Suppressor macrophage treated with lipopolysaccharide for 1 hour (primary cell): Measurements from ENCODE around the gene ARMC12.

Experiments
- DNase-seq, 3 donors: peaks; one replicate each; pipeline ENCODE4 v3.0.0-alpha.2; 2020 to 2022

The ARMC12 gene

GRCh38 chr6:35736253-35736894, 458 bp upstream of the ARMC12 start:
- peak; percentile 80 to 88 (median 86) for DNase-seq

GRCh38 chr6:35737413-35738211, 780 bp downstream of the ARMC12 start:
- DNase-seq = peak; percentile 76 to 91 (median 87)

- DNase-seq = peak in 2 of 3 donors; percentile 27 to 42
Measured at GRCh38 chr6:35739645-35740524, 3.1 kb downstream of the ARMC12 start.

GRCh38 chr6:35742842-35743241, 6.0 kb downstream of the ARMC12 start:
- no peak for DNase-seq

GRCh38 chr6:35745509-35745908, 8.7 kb downstream of the ARMC12 start:
- peak in 1 of 3 donors; percentile 43 for DNase-seq

- no peak for DNase-seq
Measured at GRCh38 chr6:35746516-35746915, 9.7 kb downstream of the ARMC12 start.

- DNase-seq = no peak
Measured at GRCh38 chr6:35747877-35748276, 11.0 kb downstream of the ARMC12 start.

GRCh38 chr6:35750557-35750956, 13.7 kb downstream of the ARMC12 start:
- no peak for DNase-seq

GRCh38 chr6:35751594-35751993, 14.8 kb downstream of the ARMC12 start:
- DNase-seq = no peak

GRCh38 chr6:35752330-35752729, 15.5 kb downstream of the ARMC12 start:
- DNase-seq = no peak

GRCh38 chr6:35754452-35755277, 17.8 kb downstream of the ARMC12 start:
- no peak for DNase-seq

GRCh38 chr6:35755278-35755924, 18.6 kb downstream of the ARMC12 start:
- no peak for DNase-seq

- peak in 1 of 3 donors; percentile 35 for DNase-seq
Measured at GRCh38 chr6:35757456-35758123, 20.8 kb downstream of the ARMC12 start.

GRCh38 chr6:35759426-35759825, 22.6 kb downstream of the ARMC12 start:
- DNase-seq = no peak

- DNase-seq = no peak
Measured at GRCh38 chr6:35765739-35766138, 28.9 kb downstream of the ARMC12 start.

GRCh38 chr6:35769211-35769610, 32.4 kb downstream of the ARMC12 start:
- DNase-seq = no peak

- no peak for DNase-seq
Measured at GRCh38 chr6:35771343-35771627, 34.5 kb downstream of the ARMC12 start.

- no peak for DNase-seq
Measured at GRCh38 chr6:35774116-35774794, 37.4 kb downstream of the ARMC12 start.

- DNase-seq = no peak
Measured at GRCh38 chr6:35775031-35775430, 38.2 kb downstream of the ARMC12 start.

GRCh38 chr6:35776364-35777215, 39.8 kb downstream of the ARMC12 start, which contains the start of gene CLPSL2:
CLPSL2 (plus strand) TSS chr6:35776598; CDS start chr6:35776619, 21 bp downstream.
- peak; percentile 25 to 43 (median 25) for DNase-seq
